ENCODE results near the gene CHTOP.
"Not testable (repeated sequence)": the region's sequence is repeated elsewhere in the genome, so short reads cannot be mapped to it uniquely, and the experiment has no call there.

The CHTOP gene, protein sequence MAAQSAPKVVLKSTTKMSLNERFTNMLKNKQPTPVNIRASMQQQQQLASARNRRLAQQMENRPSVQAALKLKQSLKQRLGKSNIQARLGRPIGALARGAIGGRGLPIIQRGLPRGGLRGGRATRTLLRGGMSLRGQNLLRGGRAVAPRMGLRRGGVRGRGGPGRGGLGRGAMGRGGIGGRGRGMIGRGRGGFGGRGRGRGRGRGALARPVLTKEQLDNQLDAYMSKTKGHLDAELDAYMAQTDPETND

GRCh38 chr1:153633754-153634665 lies at the start of gene CHTOP:
Gene CHTOP (plus strand): TSS chr1:153634066. CDS start chr1:153636589, 2,523 bp downstream.
- DNase-seq (ENCODE audit: low spot score): peak; percentile 99

- no peak for DNase-seq (ENCODE audit: low spot score)
These were observed 48.9 kb upstream of the CHTOP start for GRCh38 chr1:153585006-153585405.

GRCh38 chr1:153586347-153586746 lies 47.5 kb upstream of the CHTOP start:
- DNase-seq (ENCODE audit: low spot score): no peak

DNA sequence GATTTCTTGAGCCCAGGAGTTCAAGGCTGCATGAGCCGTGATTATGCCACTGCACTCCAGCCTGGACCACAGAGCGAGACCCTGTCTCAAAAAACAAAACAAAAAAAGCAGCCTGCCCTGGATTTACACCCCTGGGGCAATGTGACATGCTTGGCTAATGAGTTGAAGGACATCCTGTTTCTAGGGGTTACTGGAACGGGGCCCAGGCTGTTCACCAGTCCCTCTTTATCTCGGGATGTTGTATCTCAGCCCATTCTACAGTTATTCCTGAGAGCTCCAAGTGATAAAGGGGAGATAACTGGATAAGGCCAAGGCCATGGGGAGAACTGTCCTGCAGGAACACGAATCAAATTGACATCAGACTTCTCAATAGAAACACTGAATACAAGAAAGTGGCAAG lies 46.6 kb upstream of the CHTOP start:
- no peak for DNase-seq (ENCODE audit: low spot score)

GRCh38 chr1:153588033-153588432 lies 45.8 kb upstream of the CHTOP start:
- not testable (repeated sequence) for DNase-seq (ENCODE audit: low spot score)

DNA sequence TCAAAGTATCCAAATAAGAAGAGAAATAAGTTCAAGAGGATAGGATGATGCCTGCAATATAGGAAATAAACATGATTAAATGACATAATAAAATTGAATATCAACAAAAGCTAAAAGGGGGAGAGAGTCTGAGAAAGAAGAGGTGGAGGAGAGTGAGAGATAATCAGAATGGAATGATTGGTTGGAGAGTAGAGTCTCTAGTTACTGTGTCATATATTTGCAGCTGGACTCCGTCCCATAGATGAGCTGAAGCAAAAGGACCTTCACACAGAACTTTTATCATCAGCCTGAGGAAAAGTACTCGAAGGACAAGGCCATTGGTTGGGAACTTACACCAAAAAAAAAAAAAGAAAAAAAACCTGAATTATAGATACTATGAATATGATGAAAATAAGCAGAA lies 45.4 kb upstream of the CHTOP start:
- no peak for DNase-seq (ENCODE audit: low spot score)

DNA sequence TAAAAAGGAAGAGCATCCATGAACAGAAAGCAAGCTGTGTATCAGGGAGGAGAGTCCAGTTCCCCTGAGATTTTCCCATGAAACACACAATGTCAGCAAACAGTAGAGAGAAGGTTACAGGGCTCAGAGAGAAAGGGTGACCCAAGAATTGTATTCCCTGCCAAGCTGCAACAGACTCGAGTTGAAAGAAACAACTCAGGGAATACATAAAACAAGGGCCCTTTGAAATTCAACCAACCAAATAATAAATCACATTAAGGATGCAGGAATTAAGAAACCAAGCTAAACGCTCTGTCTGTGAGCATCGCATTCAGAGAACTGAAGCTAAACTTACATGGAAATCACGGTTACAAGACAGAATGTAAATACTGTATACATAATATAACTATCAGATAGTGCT lies 41.1 kb upstream of the CHTOP start:
- peak; percentile 45 for DNase-seq (ENCODE audit: low spot score)

- DNase-seq (ENCODE audit: low spot score): no peak
These were observed 36.7 kb upstream of the CHTOP start for GRCh38 chr1:153597206-153597605.

GRCh38 chr1:153598309-153599172 lies 35.3 kb upstream of the CHTOP start:
- DNase-seq (ENCODE audit: low spot score): peak; percentile 37

DNA sequence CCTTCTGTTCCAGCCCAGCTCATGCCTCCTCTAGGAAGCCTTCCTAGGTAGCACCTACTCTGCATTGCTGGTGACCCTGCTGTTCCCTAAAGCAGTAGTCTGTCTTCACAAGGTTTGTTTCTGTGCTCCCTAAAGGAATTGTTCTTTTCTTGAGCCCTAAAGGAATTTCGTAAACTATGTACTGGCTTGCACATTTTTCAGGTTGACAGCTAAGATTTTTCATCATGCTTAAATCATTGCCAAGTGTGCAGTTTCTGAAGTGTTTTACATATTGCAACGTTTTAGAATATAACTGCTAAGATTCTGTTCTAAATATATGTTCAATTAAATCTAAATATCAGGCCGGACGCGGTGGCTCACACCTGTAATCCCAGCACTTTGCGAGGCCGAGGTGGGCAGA lies 34.0 kb upstream of the CHTOP start:
- no peak for DNase-seq (ENCODE audit: low spot score)

DNA sequence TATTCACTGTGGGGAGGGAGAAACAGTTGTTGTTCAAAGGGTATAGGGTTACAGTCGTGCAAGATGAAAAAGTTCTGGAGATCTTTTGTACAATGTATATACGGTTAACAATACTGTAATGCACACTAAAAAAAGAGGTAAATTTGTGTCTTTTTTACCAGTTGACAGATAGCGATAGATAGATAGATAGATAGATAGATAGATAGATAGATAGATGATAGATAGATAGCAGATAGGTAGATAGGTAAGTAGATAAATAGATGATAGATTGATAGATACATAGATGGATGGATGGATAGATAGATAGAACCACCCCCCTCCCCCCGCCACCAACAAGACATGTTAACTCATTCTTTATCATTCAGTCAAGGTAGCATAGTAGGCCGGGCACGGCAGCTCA lies 31.1 kb upstream of the CHTOP start:
- no peak for DNase-seq (ENCODE audit: low spot score)

DNA sequence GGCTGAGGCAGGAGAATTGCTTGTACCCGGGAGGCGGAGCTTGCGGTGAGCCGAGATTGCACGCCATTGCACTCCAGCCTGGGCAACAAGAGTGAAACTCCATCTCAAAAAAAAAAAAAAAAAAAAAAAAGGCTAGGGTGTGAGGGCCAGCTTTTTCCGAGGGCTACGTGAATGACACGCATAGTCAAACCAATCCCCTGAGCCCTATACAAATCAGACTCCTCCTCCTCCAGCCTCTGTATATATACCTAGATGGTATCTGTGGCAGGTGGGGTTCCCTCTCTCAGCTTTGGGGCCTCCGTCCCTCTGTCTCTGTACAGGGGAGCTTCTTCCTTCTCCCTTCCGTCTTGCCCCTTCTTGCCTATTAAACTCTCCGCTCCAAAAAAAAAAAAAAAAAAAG lies 27.7 kb upstream of the CHTOP start:
- DNase-seq (ENCODE audit: low spot score): no peak

DNA sequence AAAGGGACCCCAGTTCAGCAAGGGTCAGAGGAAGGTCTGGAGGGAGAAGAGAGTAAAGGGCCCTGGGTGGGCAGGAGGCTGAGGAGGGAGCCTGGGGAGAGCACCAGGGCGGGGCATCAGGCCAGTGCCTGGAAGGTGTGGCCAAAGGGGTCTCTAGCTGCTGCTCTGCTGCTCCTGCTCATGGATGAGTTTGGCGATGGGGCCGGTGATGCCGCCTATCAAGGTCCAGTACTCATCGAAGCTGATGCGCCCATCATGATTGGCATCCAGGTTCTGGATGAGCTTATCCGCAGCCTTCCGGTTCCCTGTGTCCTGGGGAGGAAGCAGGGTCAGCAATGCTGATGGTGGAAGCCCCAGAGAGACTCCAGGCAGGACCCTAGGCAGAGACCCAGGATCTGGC lies 26.5 kb upstream of the CHTOP start:
- DNase-seq (ENCODE audit: low spot score): no peak

GRCh38 chr1:153608089-153608682 lies 25.7 kb upstream of the CHTOP start:
- DNase-seq (ENCODE audit: low spot score): no peak

GRCh38 chr1:153608742-153609584 lies 24.9 kb upstream of the CHTOP start:
- peak; percentile 82 for DNase-seq (ENCODE audit: low spot score)

- no peak for DNase-seq (ENCODE audit: low spot score)
These were observed 24.3 kb upstream of the CHTOP start for GRCh38 chr1:153609585-153609907.

DNA sequence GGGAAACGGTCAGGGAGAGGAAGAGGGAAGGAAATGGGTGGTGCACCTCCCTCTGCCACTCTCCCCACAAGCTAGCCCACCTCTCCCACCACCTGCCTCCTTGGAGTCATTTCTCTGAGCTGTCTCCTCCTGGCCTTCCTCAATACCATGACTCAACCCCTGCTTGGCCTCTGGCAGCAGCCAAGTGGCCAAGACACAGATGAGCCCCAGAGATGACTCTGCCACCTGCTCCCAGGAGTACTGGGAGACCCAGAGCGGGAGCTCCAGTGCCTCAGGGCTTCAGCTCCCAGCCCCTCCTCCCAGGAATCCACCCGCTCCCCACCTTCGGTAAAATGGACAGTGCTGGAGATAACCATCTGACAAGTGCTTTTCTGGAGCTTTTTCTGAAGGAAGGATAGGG lies 23.5 kb upstream of the CHTOP start:
- no peak for DNase-seq (ENCODE audit: low spot score)

DNA sequence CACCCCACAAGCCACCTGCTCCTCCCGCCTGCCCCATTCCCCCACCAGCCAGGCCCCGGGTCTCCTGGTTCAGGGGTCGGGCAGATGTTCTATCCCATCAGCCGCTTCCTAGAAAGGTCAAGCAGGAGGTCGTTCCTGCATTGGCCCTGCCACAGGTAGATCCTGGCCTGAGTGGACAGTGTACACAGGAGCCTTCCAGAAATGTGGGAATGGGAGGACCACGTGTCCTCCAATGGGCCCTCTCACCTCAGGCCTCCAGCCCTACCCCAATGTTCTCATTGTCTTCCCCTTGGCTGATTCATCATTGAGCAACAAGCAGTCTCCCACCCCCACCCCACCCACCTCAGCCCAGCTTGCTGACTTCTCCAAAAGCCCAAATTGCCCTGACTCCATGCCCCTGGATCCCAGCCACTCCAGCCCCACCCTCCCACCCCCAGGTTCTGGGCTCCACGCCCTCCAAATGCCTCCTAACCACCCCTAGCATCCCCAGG lies 23.0 kb upstream of the CHTOP start:
- no peak for DNase-seq (ENCODE audit: low spot score)

DNA sequence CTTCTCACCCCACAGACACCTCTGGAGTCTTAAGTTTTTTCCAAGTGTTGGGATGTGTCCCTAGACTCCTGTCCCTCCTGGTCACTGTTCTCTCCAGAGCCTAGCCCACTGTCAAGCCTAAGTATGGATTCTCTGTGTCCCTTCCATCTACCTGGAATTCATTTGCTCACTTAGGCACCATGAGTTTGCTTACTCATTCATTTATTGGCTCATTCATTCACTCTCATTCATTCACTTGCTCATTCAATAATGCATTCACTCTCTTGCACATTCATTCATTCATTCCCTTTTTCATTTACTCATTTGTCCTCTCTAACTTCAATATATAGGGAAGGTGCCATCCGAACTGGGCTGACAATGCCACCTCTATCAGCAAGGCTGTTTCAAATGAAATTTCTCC lies 22.5 kb upstream of the CHTOP start:
- DNase-seq (ENCODE audit: low spot score): no peak

DNA sequence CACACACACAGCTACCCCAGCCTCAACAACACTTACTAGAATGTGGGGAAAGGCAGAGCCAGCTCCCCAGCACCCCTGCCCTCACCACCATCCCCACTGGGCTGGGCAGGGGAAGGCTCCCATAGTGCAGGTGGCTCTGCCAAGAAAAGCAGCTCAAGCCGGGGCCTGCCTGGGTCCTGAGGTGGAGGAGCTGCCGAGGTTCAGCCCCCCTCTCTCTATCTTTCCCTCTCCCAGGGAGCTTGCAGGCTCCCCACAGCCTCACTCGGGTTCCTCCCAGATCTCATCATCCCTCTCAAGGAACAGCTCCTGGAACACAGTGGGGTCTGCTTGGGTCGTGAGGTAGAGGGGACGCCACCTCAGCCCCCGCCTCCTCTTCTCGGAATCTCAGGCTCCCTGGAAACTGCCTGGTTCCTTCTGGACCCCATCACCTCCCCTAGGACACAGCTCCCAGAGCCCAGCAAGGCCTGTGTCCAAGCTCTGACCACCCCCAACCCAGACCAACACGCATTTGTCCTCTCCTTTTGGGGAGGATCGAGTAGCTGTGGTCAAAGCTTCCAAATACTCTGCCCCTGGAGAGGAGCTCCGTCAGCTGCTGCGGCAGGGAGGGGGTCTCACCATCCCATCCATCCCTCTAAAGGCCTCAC lies 21.6 kb upstream of the CHTOP start:
- no peak for DNase-seq (ENCODE audit: low spot score)
